Parathyroid adenoma (tissue), 2 donors: Measurements from ENCODE around the gene PIGH.

ENCODE experiments used
- H2AFZ ChIP-seq: fragments of 300-600 bp; sonication (generic); one replicate; pipeline ENCODE4 v1.7.0; 2017; ENCODE audit warnings: antibody characterized with exemption, mild to moderate bottlenecking
- H3K27ac ChIP-seq: fragments of 300-600 bp; sonication (generic); one replicate; pipeline ENCODE4 v1.7.0; 2017
- H3K27me3 ChIP-seq: fragments of 300-600 bp; sonication (generic); one replicate; pipeline ENCODE4 v1.7.0; 2017; ENCODE audit warnings: low read length; ENCODE audit not compliant: control insufficient read depth, insufficient read depth
- H3K36me3 ChIP-seq: fragments of 300-600 bp; sonication (generic); one replicate; pipeline ENCODE4 v1.7.0; 2017; ENCODE audit warnings: low read length; ENCODE audit not compliant: control insufficient read depth, insufficient read depth
- H3K4me1 ChIP-seq: fragments of 300-600 bp; sonication (generic); one replicate; pipeline ENCODE4 v1.7.0; 2017; ENCODE audit warnings: control low read depth
- H3K4me2 ChIP-seq: fragments of 300-600 bp; sonication (generic); one replicate; pipeline ENCODE4 v1.7.0; 2017; ENCODE audit warnings: low read length
- H3K4me3 ChIP-seq: fragments of 300-600 bp; sonication (generic); one replicate; pipeline ENCODE4 v1.7.0; 2017; ENCODE audit warnings: low read depth, low read length
- H3K79me2 ChIP-seq: fragments of 300-600 bp; sonication (generic); one replicate; pipeline ENCODE4 v1.7.0; 2017; ENCODE audit warnings: control low read depth
- H3K9ac ChIP-seq: fragments of 300-600 bp; sonication (generic); one replicate; pipeline ENCODE4 v1.7.0; 2017; ENCODE audit warnings: mild to moderate bottlenecking
- H3K9me3 ChIP-seq: fragments of 300-600 bp; sonication (generic); one replicate; pipeline ENCODE4 v1.7.0; 2017; ENCODE audit warnings: low read length; ENCODE audit not compliant: control insufficient read depth
- TF ChIP-seq, protein P1 (sequence below): fragments of 300-600 bp; sonication (generic); IDR thresholded peaks from one replicate; pipeline ENCODE4 v1.7.0; 2017; ENCODE audit warnings: antibody characterized with exemption, mild to moderate bottlenecking
- donor health status: primary hyperparathyroidism.

The PIGH gene

DNA sequence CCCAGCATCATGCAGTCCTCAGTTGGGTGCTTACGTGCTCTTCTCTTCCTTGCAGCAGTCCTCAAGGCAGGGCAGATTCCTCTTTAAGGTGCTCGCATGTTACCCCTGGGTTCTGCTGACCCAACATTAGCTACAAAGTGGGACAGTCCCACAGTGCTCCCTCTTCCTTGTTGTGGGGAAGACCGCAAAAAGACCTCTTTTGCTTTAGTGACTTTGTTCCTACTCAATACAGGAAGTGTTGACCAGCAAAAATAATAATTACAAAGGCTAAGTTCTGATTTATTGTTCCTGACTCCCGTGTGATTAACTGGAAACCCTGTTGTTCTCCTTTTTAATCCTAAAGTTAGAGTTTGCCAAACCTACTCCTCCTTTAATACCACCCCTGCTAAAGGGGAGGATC is 13.7 kb downstream of the PIGH start:
- no peak overlapping the region for H2AFZ ChIP-seq
- H3K9me3 ChIP-seq: no peaks in the 10 kb centered on the region
- H3K4me2 ChIP-seq: no peak overlapping the region
- H3K4me1 ChIP-seq: no peaks in the 10 kb centered on the region
- no peaks in the 10 kb centered on the region for H3K36me3 ChIP-seq
- no peaks in the 10 kb centered on the region for H3K27me3 ChIP-seq
- no peaks in the 10 kb centered on the region for H3K79me2 ChIP-seq
- H3K9ac ChIP-seq: no peak overlapping the region
- H3K27ac ChIP-seq: no peak overlapping the region
- TF ChIP-seq, protein P1, sequence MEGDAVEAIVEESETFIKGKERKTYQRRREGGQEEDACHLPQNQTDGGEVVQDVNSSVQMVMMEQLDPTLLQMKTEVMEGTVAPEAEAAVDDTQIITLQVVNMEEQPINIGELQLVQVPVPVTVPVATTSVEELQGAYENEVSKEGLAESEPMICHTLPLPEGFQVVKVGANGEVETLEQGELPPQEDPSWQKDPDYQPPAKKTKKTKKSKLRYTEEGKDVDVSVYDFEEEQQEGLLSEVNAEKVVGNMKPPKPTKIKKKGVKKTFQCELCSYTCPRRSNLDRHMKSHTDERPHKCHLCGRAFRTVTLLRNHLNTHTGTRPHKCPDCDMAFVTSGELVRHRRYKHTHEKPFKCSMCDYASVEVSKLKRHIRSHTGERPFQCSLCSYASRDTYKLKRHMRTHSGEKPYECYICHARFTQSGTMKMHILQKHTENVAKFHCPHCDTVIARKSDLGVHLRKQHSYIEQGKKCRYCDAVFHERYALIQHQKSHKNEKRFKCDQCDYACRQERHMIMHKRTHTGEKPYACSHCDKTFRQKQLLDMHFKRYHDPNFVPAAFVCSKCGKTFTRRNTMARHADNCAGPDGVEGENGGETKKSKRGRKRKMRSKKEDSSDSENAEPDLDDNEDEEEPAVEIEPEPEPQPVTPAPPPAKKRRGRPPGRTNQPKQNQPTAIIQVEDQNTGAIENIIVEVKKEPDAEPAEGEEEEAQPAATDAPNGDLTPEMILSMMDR: no peak
- H3K4me3 ChIP-seq: no peak overlapping the region

DNA sequence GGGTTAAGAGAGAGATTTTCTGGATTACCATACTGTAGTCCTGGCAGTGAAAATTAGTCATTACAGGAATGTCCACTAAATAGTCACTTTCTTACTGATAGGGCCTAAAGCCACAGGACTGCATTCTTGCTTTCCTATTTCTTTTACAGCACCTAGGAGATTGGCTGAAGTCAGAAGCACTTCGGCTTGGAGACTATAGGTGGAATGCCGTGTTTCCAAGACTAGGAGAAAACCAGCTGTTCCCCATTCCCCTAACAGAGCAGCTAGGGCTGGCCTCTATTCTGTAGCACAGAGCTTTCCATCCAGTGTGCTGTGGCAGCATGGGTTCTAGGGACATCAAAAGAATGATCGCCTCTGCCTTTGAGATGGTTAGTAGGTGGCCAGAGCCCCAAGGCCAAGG is 15.1 kb downstream of the PIGH start:
- no peak overlapping the region for H3K9ac ChIP-seq
- TF ChIP-seq, protein P1: no peak

GRCh38 chr14:67583711-67584644 is 16.1 kb downstream of the PIGH start:
- H3K79me2 ChIP-seq: no peaks in the 10 kb centered on the region
- H3K4me1 ChIP-seq: no peaks in the 10 kb centered on the region
- no peaks in the 10 kb centered on the region for H3K9me3 ChIP-seq
- H3K9ac ChIP-seq: no peak overlapping the region
- no peaks in the 10 kb centered on the region for H3K27me3 ChIP-seq
- no peak overlapping the region for H2AFZ ChIP-seq
- H3K36me3 ChIP-seq: no peaks in the 10 kb centered on the region
- no peak overlapping the region for H3K4me3 ChIP-seq
- no peak overlapping the region for H3K27ac ChIP-seq
- H3K4me2 ChIP-seq: no peak overlapping the region
- TF ChIP-seq, protein P1: peak; percentile 66

More for the DNA sequence above, 15.1 kb downstream of the PIGH start:
- H3K27me3 ChIP-seq: no peaks in the 10 kb centered on the region
- H3K27ac ChIP-seq: no peak overlapping the region
- no peaks in the 10 kb centered on the region for H3K4me1 ChIP-seq
- H3K79me2 ChIP-seq: no peaks in the 10 kb centered on the region
- no peaks in the 10 kb centered on the region for H3K36me3 ChIP-seq
- H2AFZ ChIP-seq: no peak overlapping the region
- H3K4me3 ChIP-seq: no peak overlapping the region
- no peak overlapping the region for H3K4me2 ChIP-seq
- H3K9me3 ChIP-seq: no peaks in the 10 kb centered on the region

- Histone ChIP-seq H3K4me2 (no peak overlapping the region), H3K9ac (no peak overlapping the region), H3K27ac (no peak overlapping the region), H3K4me1 (no peaks in the 10 kb centered on the region), H2AFZ (no peak overlapping the region), H3K27me3 (no peaks in the 10 kb centered on the region), H3K4me3 (no peak overlapping the region), H3K79me2 (no peaks in the 10 kb centered on the region), H3K9me3 (no peaks in the 10 kb centered on the region), H3K36me3 (no peaks in the 10 kb centered on the region)
- TF ChIP-seq, protein P1: no peak
Observed at GRCh38 chr14:67582061-67582460, 18.0 kb downstream of the PIGH start.

- Histone ChIP-seq H3K36me3 (no peaks in the 10 kb centered on the region), H3K9me3 (no peaks in the 10 kb centered on the region), H3K79me2 (no peaks in the 10 kb centered on the region), H3K4me3 (no peak overlapping the region), H3K4me1 (no peaks in the 10 kb centered on the region), H3K9ac (no peak overlapping the region), H2AFZ (no peak overlapping the region), H3K27ac (no peak overlapping the region), H3K4me2 (no peak overlapping the region), H3K27me3 (no peaks in the 10 kb centered on the region)
- TF ChIP-seq, protein P1: no peak
Observed at GRCh38 chr14:67581643-67582042, 18.4 kb downstream of the PIGH start.
